WTC11 (cell line): ENCODE measurements around the gene SLC4A9. TPM values are rescaled to one million over a fixed set of nuclear protein-coding genes. Genes with fewer than 3 reads are reported as not detected.

ENCODE experiments used
- ATAC-seq: fragments of 200-7000 bp; cut with Tn5 transposase; 2 replicates; pipeline ENCODE4 v1.10.0; 2021; ENCODE audit warnings: mild to moderate bottlenecking, moderate library complexity
- CTCF ChIA-PET: fragments of 300-600 bp; sonication (Branson Sonifier 250); formaldehyde crosslinking; loops from one replicate; lab custom pipeline; 2021; ENCODE audit warnings: antibody characterized with exemption; lab: Charles Lee
- POLR2A ChIA-PET: fragments of 350-600 bp; sonication (Branson Sonifier 250); formaldehyde crosslinking; loops from one replicate; lab custom pipeline; 2021; ENCODE audit warnings: antibody characterized with exemption; lab: Charles Lee
- DNase-seq: peaks from one replicate; pipeline ENCODE4 v3.0.0; 2021; ENCODE audit warnings: low spot score
- H3K27ac Mint-ChIP-seq: 2 replicates; pipeline ENCODE4 v1.8.0; 2021; ENCODE audit warnings: mixed read lengths
- H3K27me3 Mint-ChIP-seq: 2 replicates; pipeline ENCODE4 v1.8.0; 2021; ENCODE audit warnings: low read depth, mild to moderate bottlenecking, moderate library complexity, mixed read lengths
- H3K36me3 Mint-ChIP-seq: 2 replicates; pipeline ENCODE4 v1.8.0; 2021; ENCODE audit warnings: mixed read lengths
- H3K4me1 Mint-ChIP-seq: 2 replicates; pipeline ENCODE4 v1.8.0; 2022; ENCODE audit warnings: mixed read lengths
- H3K4me3 Mint-ChIP-seq: 2 replicates; pipeline ENCODE4 v1.8.0; 2021; ENCODE audit warnings: mild to moderate bottlenecking, moderate library complexity, mixed read lengths
- H3K9me3 Mint-ChIP-seq: 2 replicates; pipeline ENCODE4 v1.8.0; 2021; ENCODE audit warnings: mixed read lengths
- ATF1 ChIP-seq: sonication (generic); formaldehyde crosslinking; IDR thresholded peaks from 2 replicates; pipeline ENCODE4 v1.8.1; 2023; ENCODE audit warnings: mild to moderate bottlenecking, moderate library complexity, missing genetic modification reagents
- NR3C1 ChIP-seq: sonication (generic); formaldehyde crosslinking; conservative IDR thresholded peaks from 2 replicates; pipeline ENCODE4 v1.8.1; 2023; ENCODE audit warnings: low read depth, mild to moderate bottlenecking, missing genetic modification reagents
- RELA ChIP-seq: sonication (generic); formaldehyde crosslinking; IDR thresholded peaks from 2 replicates; pipeline ENCODE4 v1.8.1; 2022; ENCODE audit warnings: missing genetic modification reagents, mild to moderate bottlenecking, borderline replicate concordance
- ZBTB21 ChIP-seq: sonication (generic); formaldehyde crosslinking; IDR thresholded peaks from 2 replicates; pipeline ENCODE4 v1.8.1; 2023; ENCODE audit warnings: mild to moderate bottlenecking, missing genetic modification reagents, borderline replicate concordance
- ZNF396 ChIP-seq: fragments of 250-450 bp; sonication (Bioruptor Pico); IDR thresholded peaks from 2 replicates; pipeline ENCODE4 v1.8.0; 2021; ENCODE audit warnings: mild to moderate bottlenecking, moderate library complexity, borderline replicate concordance
- ZNF416 ChIP-seq: fragments of 250-450 bp; sonication (Bioruptor Pico); IDR thresholded peaks from 2 replicates; pipeline ENCODE4 v1.9.0; 2021; ENCODE audit warnings: mild to moderate bottlenecking, inconsistent platforms
- ZNF671 ChIP-seq: fragments of 250-450 bp; sonication (Bioruptor Pico); IDR thresholded peaks from 2 replicates; pipeline ENCODE4 v1.8.0; 2021; ENCODE audit warnings: mild to moderate bottlenecking
- total RNA-seq: library from RNA; stranded (reverse); gene quantifications from 3 replicates; pipeline ENCODE4 v1.2.3, GENCODE V29; 2021
- TF ChIP-seq, protein P1 (sequence below): sonication (generic); formaldehyde crosslinking; IDR thresholded peaks from 2 replicates; pipeline ENCODE4 v1.8.0; 2022; ENCODE audit warnings: missing genetic modification reagents
- TF ChIP-seq, protein P2 (sequence below): sonication (generic); formaldehyde crosslinking; IDR thresholded peaks from 2 replicates; pipeline ENCODE4 v1.8.1; 2023; ENCODE audit warnings: mild to moderate bottlenecking, missing genetic modification reagents
- TF ChIP-seq, protein P3 (sequence below): sonication (generic); formaldehyde crosslinking; IDR thresholded peaks from 2 replicates; pipeline ENCODE4 v1.8.0; 2023; ENCODE audit warnings: mild to moderate bottlenecking, missing genetic modification reagents
- TF ChIP-seq, protein P4 (sequence below): fragments of 250-450 bp; sonication (Bioruptor Pico); IDR thresholded peaks from 2 replicates; pipeline ENCODE4 v1.9.0; 2021; ENCODE audit warnings: moderate library complexity, mild to moderate bottlenecking, inconsistent platforms, borderline replicate concordance
- TF ChIP-seq, protein P5 (sequence below): sonication (generic); formaldehyde crosslinking; IDR thresholded peaks from 2 replicates; pipeline ENCODE4 v1.8.1; 2023; ENCODE audit warnings: mild to moderate bottlenecking, missing genetic modification reagents, moderate library complexity
- TF ChIP-seq, protein P6 (sequence below): sonication (generic); formaldehyde crosslinking; IDR thresholded peaks from 2 replicates; pipeline ENCODE4 v1.8.0; 2022; ENCODE audit warnings: mild to moderate bottlenecking, missing genetic modification reagents
- TF ChIP-seq, protein P7 (sequence below): sonication (generic); formaldehyde crosslinking; IDR thresholded peaks from 2 replicates; pipeline ENCODE4 v1.8.0; 2023; ENCODE audit warnings: missing genetic modification reagents, mild to moderate bottlenecking, borderline replicate concordance

SLC4A9 gene
- total RNA-seq, 1 experiment from 2014 or later: 0.37 TPM

DNA sequence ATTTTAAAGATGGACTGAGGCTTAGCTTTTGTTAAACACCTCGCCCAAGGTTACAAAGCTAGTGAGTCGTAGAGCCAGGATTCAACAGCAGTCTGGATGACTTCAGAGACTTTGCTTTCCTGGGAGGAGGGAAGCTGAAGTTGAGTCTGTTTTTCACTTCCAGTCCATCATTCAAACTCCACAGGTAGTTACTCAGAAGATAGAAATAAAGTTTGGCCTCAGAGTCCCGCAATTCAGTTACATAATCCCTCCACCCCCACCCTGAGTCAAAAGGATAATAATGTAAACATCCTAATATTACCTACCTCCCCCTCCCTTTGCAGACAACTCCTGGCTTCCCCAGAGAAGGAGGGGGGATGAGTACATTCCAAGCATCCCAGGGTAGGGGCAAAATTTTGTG, 21.7 kb upstream of the SLC4A9 start (continued):
- TF ChIP-seq, protein P1, sequence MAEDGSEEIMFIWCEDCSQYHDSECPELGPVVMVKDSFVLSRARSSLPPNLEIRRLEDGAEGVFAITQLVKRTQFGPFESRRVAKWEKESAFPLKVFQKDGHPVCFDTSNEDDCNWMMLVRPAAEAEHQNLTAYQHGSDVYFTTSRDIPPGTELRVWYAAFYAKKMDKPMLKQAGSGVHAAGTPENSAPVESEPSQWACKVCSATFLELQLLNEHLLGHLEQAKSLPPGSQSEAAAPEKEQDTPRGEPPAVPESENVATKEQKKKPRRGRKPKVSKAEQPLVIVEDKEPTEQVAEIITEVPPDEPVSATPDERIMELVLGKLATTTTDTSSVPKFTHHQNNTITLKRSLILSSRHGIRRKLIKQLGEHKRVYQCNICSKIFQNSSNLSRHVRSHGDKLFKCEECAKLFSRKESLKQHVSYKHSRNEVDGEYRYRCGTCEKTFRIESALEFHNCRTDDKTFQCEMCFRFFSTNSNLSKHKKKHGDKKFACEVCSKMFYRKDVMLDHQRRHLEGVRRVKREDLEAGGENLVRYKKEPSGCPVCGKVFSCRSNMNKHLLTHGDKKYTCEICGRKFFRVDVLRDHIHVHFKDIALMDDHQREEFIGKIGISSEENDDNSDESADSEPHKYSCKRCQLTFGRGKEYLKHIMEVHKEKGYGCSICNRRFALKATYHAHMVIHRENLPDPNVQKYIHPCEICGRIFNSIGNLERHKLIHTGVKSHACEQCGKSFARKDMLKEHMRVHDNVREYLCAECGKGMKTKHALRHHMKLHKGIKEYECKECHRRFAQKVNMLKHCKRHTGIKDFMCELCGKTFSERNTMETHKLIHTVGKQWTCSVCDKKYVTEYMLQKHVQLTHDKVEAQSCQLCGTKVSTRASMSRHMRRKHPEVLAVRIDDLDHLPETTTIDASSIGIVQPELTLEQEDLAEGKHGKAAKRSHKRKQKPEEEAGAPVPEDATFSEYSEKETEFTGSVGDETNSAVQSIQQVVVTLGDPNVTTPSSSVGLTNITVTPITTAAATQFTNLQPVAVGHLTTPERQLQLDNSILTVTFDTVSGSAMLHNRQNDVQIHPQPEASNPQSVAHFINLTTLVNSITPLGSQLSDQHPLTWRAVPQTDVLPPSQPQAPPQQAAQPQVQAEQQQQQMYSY (CRISPR knock-in tag): no peak
- TF ChIP-seq, protein P2, sequence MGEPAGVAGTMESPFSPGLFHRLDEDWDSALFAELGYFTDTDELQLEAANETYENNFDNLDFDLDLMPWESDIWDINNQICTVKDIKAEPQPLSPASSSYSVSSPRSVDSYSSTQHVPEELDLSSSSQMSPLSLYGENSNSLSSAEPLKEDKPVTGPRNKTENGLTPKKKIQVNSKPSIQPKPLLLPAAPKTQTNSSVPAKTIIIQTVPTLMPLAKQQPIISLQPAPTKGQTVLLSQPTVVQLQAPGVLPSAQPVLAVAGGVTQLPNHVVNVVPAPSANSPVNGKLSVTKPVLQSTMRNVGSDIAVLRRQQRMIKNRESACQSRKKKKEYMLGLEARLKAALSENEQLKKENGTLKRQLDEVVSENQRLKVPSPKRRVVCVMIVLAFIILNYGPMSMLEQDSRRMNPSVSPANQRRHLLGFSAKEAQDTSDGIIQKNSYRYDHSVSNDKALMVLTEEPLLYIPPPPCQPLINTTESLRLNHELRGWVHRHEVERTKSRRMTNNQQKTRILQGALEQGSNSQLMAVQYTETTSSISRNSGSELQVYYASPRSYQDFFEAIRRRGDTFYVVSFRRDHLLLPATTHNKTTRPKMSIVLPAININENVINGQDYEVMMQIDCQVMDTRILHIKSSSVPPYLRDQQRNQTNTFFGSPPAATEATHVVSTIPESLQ: no peak
- TF ChIP-seq ZBTB21 (no peak), RELA (CRISPR knock-in tag) (no peak), ATF1 (no peak)
- TF ChIP-seq, protein P3, sequence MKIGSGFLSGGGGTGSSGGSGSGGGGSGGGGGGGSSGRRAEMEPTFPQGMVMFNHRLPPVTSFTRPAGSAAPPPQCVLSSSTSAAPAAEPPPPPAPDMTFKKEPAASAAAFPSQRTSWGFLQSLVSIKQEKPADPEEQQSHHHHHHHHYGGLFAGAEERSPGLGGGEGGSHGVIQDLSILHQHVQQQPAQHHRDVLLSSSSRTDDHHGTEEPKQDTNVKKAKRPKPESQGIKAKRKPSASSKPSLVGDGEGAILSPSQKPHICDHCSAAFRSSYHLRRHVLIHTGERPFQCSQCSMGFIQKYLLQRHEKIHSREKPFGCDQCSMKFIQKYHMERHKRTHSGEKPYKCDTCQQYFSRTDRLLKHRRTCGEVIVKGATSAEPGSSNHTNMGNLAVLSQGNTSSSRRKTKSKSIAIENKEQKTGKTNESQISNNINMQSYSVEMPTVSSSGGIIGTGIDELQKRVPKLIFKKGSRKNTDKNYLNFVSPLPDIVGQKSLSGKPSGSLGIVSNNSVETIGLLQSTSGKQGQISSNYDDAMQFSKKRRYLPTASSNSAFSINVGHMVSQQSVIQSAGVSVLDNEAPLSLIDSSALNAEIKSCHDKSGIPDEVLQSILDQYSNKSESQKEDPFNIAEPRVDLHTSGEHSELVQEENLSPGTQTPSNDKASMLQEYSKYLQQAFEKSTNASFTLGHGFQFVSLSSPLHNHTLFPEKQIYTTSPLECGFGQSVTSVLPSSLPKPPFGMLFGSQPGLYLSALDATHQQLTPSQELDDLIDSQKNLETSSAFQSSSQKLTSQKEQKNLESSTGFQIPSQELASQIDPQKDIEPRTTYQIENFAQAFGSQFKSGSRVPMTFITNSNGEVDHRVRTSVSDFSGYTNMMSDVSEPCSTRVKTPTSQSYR (CRISPR knock-in tag): no peak
- TF ChIP-seq, all 79 proteins: peak for 0

DNA sequence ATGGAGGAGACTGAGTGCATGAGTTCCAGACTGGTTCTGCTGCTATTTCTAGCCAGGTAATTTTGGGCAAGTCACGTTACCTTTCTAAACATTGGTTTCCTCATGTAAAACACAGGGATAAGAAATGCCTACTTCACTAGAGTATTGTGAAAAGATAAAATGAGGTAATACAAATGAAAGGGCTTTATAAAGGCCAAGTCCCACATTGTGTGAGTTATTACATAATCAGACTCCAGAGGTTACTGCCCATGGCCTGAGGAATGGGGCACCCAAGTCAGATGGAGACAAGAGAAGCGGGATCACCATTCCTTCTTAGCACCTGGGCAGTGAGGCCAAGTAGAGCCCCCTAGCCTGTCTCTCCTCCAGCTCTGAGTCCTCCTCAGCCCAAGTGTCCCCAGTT, 21.1 kb upstream of the SLC4A9 start:
- ChIA-PET POLR2A (interaction anchor here (1.5 kb wide), 1 partner anchor 8 kb away, joined by 4 read pairs; the partner anchor contains the start of gene HBEGF), CTCF (interaction anchor here (3.1 kb wide), 1 partner anchor 95 kb away, joined by 15 read pairs; no protein-coding TSS in a partner anchor)
- H3K9me3 Mint-ChIP-seq: no peaks in the 10 kb centered on the region
- no peak overlapping the region for H3K27ac Mint-ChIP-seq
- H3K4me1 Mint-ChIP-seq: 0 out of 2 replicates have a peak, but pooled peaks cover 2% of the 10 kb centered on the region
- no peak for ATAC-seq
- H3K36me3 Mint-ChIP-seq: no peaks in the 10 kb centered on the region; the same call in 1 of the 2 replicates
- TF ChIP-seq ZNF396: no peak
- TF ChIP-seq, protein P4, sequence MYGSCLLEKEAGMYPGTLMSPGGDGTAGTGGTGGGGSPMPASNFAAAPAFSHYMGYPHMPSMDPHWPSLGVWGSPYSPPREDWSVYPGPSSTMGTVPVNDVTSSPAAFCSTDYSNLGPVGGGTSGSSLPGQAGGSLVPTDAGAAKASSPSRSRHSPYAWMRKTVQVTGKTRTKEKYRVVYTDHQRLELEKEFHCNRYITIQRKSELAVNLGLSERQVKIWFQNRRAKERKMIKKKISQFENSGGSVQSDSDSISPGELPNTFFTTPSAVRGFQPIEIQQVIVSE: no peak
- TF ChIP-seq, all 79 proteins: peak for 0
- DNase-seq: no peak
- no peaks in the 10 kb centered on the region for H3K27me3 Mint-ChIP-seq
- H3K4me3 Mint-ChIP-seq: no peak overlapping the region

DNA sequence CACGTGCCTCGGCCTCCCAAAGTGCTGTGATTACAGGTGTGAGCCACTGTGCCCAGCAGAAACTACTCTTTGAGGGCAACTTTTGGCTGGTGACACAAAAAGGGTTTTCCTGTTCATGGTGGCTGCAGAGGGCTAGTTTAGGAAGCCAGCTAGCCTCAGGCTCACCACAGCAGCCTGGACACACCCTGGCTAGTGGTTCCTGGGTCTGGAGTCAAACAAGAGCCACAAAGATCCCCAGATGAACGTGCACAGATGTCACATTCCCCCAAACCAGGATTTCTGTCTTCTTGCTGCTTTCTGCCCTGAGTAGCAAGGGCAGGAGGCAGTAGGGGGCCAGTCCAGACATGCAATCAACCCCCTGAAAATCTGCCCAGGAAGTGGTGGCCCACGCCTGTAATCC, 20.4 kb upstream of the SLC4A9 start:
- H3K27ac Mint-ChIP-seq: no peak overlapping the region
- no peaks in the 10 kb centered on the region for H3K27me3 Mint-ChIP-seq
- POLR2A ChIA-PET: no interaction called here
- TF ChIP-seq NR3C1 (no peak), ZNF416 (no peak), ATF1 (no peak), ZNF671 (CRISPR knock-in tag) (no peak)
- TF ChIP-seq, protein P5, sequence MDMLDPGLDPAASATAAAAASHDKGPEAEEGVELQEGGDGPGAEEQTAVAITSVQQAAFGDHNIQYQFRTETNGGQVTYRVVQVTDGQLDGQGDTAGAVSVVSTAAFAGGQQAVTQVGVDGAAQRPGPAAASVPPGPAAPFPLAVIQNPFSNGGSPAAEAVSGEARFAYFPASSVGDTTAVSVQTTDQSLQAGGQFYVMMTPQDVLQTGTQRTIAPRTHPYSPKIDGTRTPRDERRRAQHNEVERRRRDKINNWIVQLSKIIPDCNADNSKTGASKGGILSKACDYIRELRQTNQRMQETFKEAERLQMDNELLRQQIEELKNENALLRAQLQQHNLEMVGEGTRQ (CRISPR knock-in tag): no peak
- TF ChIP-seq, protein P6, sequence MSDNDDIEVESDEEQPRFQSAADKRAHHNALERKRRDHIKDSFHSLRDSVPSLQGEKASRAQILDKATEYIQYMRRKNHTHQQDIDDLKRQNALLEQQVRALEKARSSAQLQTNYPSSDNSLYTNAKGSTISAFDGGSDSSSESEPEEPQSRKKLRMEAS (CRISPR knock-in tag): no peak
- TF ChIP-seq, protein P7, sequence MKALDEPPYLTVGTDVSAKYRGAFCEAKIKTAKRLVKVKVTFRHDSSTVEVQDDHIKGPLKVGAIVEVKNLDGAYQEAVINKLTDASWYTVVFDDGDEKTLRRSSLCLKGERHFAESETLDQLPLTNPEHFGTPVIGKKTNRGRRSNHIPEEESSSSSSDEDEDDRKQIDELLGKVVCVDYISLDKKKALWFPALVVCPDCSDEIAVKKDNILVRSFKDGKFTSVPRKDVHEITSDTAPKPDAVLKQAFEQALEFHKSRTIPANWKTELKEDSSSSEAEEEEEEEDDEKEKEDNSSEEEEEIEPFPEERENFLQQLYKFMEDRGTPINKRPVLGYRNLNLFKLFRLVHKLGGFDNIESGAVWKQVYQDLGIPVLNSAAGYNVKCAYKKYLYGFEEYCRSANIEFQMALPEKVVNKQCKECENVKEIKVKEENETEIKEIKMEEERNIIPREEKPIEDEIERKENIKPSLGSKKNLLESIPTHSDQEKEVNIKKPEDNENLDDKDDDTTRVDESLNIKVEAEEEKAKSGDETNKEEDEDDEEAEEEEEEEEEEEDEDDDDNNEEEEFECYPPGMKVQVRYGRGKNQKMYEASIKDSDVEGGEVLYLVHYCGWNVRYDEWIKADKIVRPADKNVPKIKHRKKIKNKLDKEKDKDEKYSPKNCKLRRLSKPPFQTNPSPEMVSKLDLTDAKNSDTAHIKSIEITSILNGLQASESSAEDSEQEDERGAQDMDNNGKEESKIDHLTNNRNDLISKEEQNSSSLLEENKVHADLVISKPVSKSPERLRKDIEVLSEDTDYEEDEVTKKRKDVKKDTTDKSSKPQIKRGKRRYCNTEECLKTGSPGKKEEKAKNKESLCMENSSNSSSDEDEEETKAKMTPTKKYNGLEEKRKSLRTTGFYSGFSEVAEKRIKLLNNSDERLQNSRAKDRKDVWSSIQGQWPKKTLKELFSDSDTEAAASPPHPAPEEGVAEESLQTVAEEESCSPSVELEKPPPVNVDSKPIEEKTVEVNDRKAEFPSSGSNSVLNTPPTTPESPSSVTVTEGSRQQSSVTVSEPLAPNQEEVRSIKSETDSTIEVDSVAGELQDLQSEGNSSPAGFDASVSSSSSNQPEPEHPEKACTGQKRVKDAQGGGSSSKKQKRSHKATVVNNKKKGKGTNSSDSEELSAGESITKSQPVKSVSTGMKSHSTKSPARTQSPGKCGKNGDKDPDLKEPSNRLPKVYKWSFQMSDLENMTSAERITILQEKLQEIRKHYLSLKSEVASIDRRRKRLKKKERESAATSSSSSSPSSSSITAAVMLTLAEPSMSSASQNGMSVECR: no peak
- no peak overlapping the region for H3K4me3 Mint-ChIP-seq
- no peaks in the 10 kb centered on the region; the same call in 1 of the 2 replicates for H3K36me3 Mint-ChIP-seq
- 0 out of 2 replicates have a peak, but pooled peaks cover 6% of the 10 kb centered on the region for H3K4me1 Mint-ChIP-seq
- CTCF ChIA-PET: no interaction called here
- DNase-seq: no peak
- no peak for ATAC-seq
- no peaks in the 10 kb centered on the region for H3K9me3 Mint-ChIP-seq
